GM12878 (cell line): ENCODE data around the gene DGCR8. TPM values are rescaled to one million over a fixed set of nuclear protein-coding genes. Genes with fewer than 3 reads are reported as not detected.

ENCODE experiments used
- ATAC-seq: fragments of 200-7000 bp; cut with Tn5 transposase; 3 replicates; pipeline ENCODE4 v1.9.1; 2020; ENCODE audit warnings: mild to moderate bottlenecking, moderate library complexity
- BruUV-seq: library from RNA; stranded (reverse); fragments of 400-500 nt; replicated peaks from 2 replicates; lab custom pipeline; 2021; lab: Mats Ljungman, UMichigan
- CTCF ChIA-PET: fragments of 300-600 bp; sonication (Branson Sonifier 250); formaldehyde crosslinking; extraction: SDS; loops from one replicate; lab custom pipeline; 2021; ENCODE audit warnings: inconsistent platforms; lab: Yijun Ruan, JAX
- POLR2A ChIA-PET: fragments of 350-600 bp; formaldehyde crosslinking; extraction: SDS; loops from one replicate; lab custom pipeline; 2021; ENCODE audit warnings: inconsistent platforms; lab: Charles Lee
- RAD21 ChIA-PET: fragments of 300-600 bp; sonication (Branson Sonifier 250); formaldehyde crosslinking; loops from one replicate; lab custom pipeline; 2023; ENCODE audit warnings: antibody characterized with exemption; ENCODE audit not compliant: unreplicated experiment; lab: Charles Lee
- SMC1A ChIA-PET: fragments of 300-600 bp; sonication (Branson Sonifier 250); formaldehyde crosslinking; loops from one replicate; lab custom pipeline; 2023; ENCODE audit not compliant: unreplicated experiment, uncharacterized antibody; lab: Charles Lee
- DNase-seq: peaks from one replicate; pipeline ENCODE4 v3.0.0-alpha.2; 2011; ENCODE audit warnings: low read depth, low spot score
- FAIRE-seq: peaks from 3 replicates; lab custom pipeline; 2011; peaks lifted over from hg19 to GRCh38; lab: Jason Lieb, UNC
- H2AFZ ChIP-seq: 2 replicates; pipeline ENCODE4 v1.6.0; 2011; ENCODE audit warnings: low read depth, low read length, control low read depth; ENCODE audit not compliant: control insufficient read depth
- H3K27ac ChIP-seq: 2 replicates; pipeline ENCODE4 v1.5.1; 2011; ENCODE audit warnings: control low read depth; ENCODE audit not compliant: control insufficient read depth, insufficient read depth
- H3K27me3 ChIP-seq, 2 experiments: replicated peaks in 1 of 2; 2 replicates each; pipeline versions ENCODE4 v1.6.0 to v1.6.1; 2011; ENCODE audit warnings: low read length in 1 of 2; ENCODE audit not compliant: control insufficient read depth in 2 of 2, insufficient read depth in 2 of 2
- H3K36me3 ChIP-seq, 2 experiments: 2 replicates each; pipeline ENCODE4 v1.5.1; 2011; ENCODE audit warnings: low read length in 1 of 2; ENCODE audit not compliant: control insufficient read depth in 2 of 2, insufficient read depth in 2 of 2
- H3K4me1 ChIP-seq: 2 replicates; pipeline ENCODE4 v1.6.1; 2011; ENCODE audit warnings: mild to moderate bottlenecking, low read length, moderate library complexity, mixed read lengths; ENCODE audit not compliant: control insufficient read depth, insufficient read depth
- H3K4me2 ChIP-seq: 2 replicates; pipeline ENCODE4 v1.6.0; 2011; ENCODE audit warnings: control low read depth; ENCODE audit not compliant: control insufficient read depth, insufficient read depth
- H3K4me3 ChIP-seq: fragments of 200-600 bp; sonication (generic); 2 replicates; pipeline ENCODE4 v1.5.1; 2016
- H3K79me2 ChIP-seq: 2 replicates; pipeline ENCODE4 v1.6.0; 2011; ENCODE audit warnings: low read length; ENCODE audit not compliant: control insufficient read depth, insufficient read depth
- H3K9ac ChIP-seq: 2 replicates; pipeline ENCODE4 v1.8.0; 2011; ENCODE audit warnings: low read length, control low read depth, mixed read lengths; ENCODE audit not compliant: control insufficient read depth, insufficient read depth
- H3K9me3 ChIP-seq: replicated peaks from 3 replicates; pipeline ENCODE4 v1.5.1; 2011; ENCODE audit warnings: mild to moderate bottlenecking, low read length; ENCODE audit not compliant: control insufficient read depth, insufficient read depth
- H4K20me1 ChIP-seq: 2 replicates; pipeline ENCODE4 v1.6.0; 2011; ENCODE audit not compliant: control insufficient read depth, insufficient read depth
- ATF7 ChIP-seq: fragments of 450-650 bp; IDR thresholded peaks from 2 replicates; pipeline ENCODE4 v1.6.1; 2016; ENCODE audit warnings: low read depth, mild to moderate bottlenecking
- BMI1 ChIP-seq: fragments of 450-650 bp; IDR thresholded peaks from 2 replicates; pipeline ENCODE4 v1.6.1; 2016; ENCODE audit warnings: mild to moderate bottlenecking, moderate library complexity, borderline replicate concordance
- BRCA1 ChIP-seq: IDR thresholded peaks from 2 replicates; pipeline ENCODE4 v1.6.1; 2011; ENCODE audit warnings: low read depth, low read length, improper control_type of control experiment
- CBFB ChIP-seq: IDR thresholded peaks from 2 replicates; pipeline ENCODE4 v1.6.1; 2016; ENCODE audit warnings: antibody characterized with exemption, low read depth
- CHD2 ChIP-seq: IDR thresholded peaks from 2 replicates; pipeline ENCODE4 v1.6.1; 2011; ENCODE audit warnings: low read depth, low read length, improper control_type of control experiment, borderline replicate concordance
- CREB1 ChIP-seq: IDR thresholded peaks from 2 replicates; pipeline ENCODE4 v1.6.1; 2012; ENCODE audit warnings: low read depth, mild to moderate bottlenecking, inconsistent platforms
- EED ChIP-seq: sonication (generic); IDR thresholded peaks from 2 replicates; pipeline ENCODE4 v1.6.1; 2016; ENCODE audit warnings: antibody characterized with exemption, low read depth
- FOXM1 ChIP-seq: IDR thresholded peaks from 2 replicates; pipeline ENCODE4 v1.6.1; 2012; ENCODE audit warnings: low read depth, mild to moderate bottlenecking, inconsistent platforms, low read length, moderate library complexity
- IKZF2 ChIP-seq, 2 experiments: fragments of 450-650 bp; IDR thresholded peaks; 2 replicates each; pipeline ENCODE4 v1.6.1; 2017; ENCODE audit warnings: mild to moderate bottlenecking in 2 of 2, moderate library complexity in 2 of 2
- JUNB ChIP-seq: IDR thresholded peaks from 2 replicates; pipeline ENCODE4 v1.6.1; 2016; ENCODE audit warnings: antibody characterized with exemption, mild to moderate bottlenecking
- MTA2 ChIP-seq: fragments of 450-650 bp; IDR thresholded peaks from 2 replicates; pipeline ENCODE4 v1.6.1; 2016; ENCODE audit warnings: low read depth, mild to moderate bottlenecking, moderate library complexity
- NFYA ChIP-seq: IDR thresholded peaks from 2 replicates; pipeline ENCODE4 v1.6.1; 2011; ENCODE audit warnings: low read depth, mild to moderate bottlenecking, low read length, improper control_type of control experiment, borderline replicate concordance
- SIX5 ChIP-seq: IDR thresholded peaks from 2 replicates; pipeline ENCODE4 v1.6.1; 2011; ENCODE audit warnings: mild to moderate bottlenecking, low read depth, low read length, moderate library complexity; ENCODE audit not compliant: severe bottlenecking
- SP1 ChIP-seq: IDR thresholded peaks from one replicate; pipeline ENCODE4 v1.6.1; 2011; ENCODE audit warnings: low read depth, low read length
- SREBF2 ChIP-seq: IDR thresholded peaks from 2 replicates; pipeline ENCODE4 v1.6.1; 2012; ENCODE audit warnings: mild to moderate bottlenecking, low read length
- WGBS: methylation state at CpG from one replicate; pipeline ENCODE4 v1.1.6; 2016; ENCODE audit warnings: low lambda C conversion rate; ENCODE audit not compliant: insufficient replicate concordance, insufficient coverage; ENCODE audit errors: missing lambda C conversion rate; 5-methylcytosine and 5-hydroxymethylcytosine counted together
- in situ Hi-C: fragments of 300-500 bp; cut with MboI; formaldehyde crosslinking; loops from 9 replicates; pipeline ENCODE4 v1.14.3; 2018; ENCODE audit warnings: mixed read lengths
- intact Hi-C: fragments of 100-400 bp; cut with micrococcal nuclease; formaldehyde crosslinking; loops from one replicate; pipeline ENCODE4 v1.14.2; 2022; ENCODE audit not compliant: unreplicated experiment
- polyA plus RNA-seq, 11 experiments: library from polyadenylated mRNA; depleted of rRNA in 4 of 11; unstranded in 6 of 11; stranded (reverse) in 5 of 11; fragments of >200 nt; fragmentation: Nextera tagmentation in 4 of 11; fragmentation: Illumina TruSeq in 1 of 11; extraction: Ambion mirVana in 4 of 11; extraction: Trizol in 1 of 11; gene quantifications; 1 replicate in 1 of 11; 2 replicates in 10 of 11; pipeline versions ENCODE4 v1.2.1 to v1.2.3, GENCODE V29; 2011 to 2016; ENCODE audit warnings: inconsistent platforms in 2 of 11, missing spikeins in 2 of 11, low read depth in 1 of 11
- total RNA-seq, 4 experiments: library from RNA; depleted of rRNA in 3 of 4; stranded (reverse); fragments of >200 nt in 3 of 4; fragmentation: Illumina TruSeq in 1 of 4; extraction: Trizol in 1 of 4; gene quantifications; 2 replicates each; pipeline versions ENCODE4 v1.2.1 to v1.2.3, GENCODE V29; 2013 to 2021

DGCR8 gene
- total and polyA plus RNA-seq, 10 of the 15 experiments (the other 5 are each of a cell fraction or from before 2014, with no cell fraction given) = 1.2 to 35.1 (median 17.2) TPM

DNA sequence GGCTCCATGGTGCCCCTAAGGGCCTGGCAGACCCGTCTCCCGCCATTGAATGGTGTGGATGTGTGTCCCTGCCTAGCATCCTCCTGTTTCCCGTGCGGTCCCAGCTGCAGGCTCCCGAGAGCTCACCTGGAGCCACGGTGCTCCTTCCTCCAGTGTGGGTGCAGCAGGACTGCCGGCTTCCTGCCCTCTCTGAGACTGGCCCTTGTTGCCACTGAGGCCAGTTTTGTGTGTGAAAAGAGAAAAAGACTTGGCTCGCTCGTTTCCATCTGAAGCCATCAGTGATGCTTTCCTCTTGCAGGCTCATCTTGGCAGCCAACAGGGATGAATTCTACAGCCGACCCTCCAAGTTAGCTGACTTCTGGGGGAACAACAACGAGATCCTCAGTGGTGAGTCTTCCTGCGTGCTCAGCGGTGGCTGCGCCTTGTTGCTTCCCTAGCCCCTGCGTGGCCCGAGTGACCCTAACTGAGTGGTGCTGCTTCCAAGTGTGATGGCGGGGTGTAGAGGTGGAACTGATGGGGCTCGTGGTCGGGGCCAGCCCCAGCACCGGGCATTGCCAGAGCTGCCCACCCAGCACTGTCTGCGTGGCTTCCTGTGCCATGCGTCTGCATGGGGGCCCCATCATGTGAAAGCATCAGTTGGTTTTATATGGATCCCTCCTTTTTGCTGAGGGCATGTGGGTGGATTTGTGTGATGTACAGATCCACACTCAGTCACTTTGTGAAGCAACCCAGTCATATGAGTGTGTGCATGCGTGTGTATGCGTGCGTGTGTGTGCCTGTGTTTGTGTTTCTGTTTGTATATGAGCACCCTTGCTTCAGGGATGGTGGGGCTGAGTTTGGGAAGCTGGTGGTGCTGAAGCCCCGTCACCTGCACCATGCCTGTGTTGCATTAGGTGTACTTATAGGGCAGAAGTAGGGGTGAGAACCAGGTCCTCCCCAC, 36.7 kb upstream of the DGCR8 start:
- Histone ChIP-seq H3K27me3 (no peaks in the 10 kb centered on the region), H3K27ac (no peak overlapping the region), H3K36me3 (peaks cover 0 to 7% of the 10 kb centered on the region in 2 experiments; a peak in 3 of 4 replicates), H3K9ac (no peak overlapping the region), H3K79me2 (no peaks in the 10 kb centered on the region), H4K20me1 (no peaks in the 10 kb centered on the region), H3K4me2 (no peak overlapping the region), H3K4me3 (no peak overlapping the region), H3K9me3 (peaks cover 5% of the 10 kb centered on the region; the same call in 2 of the 3 replicates), H3K4me1 (peaks cover under 1% of the 10 kb centered on the region), H2AFZ (no peak overlapping the region)
- WGBS = 99% methylated on average over 26 of the region's 26 CpGs
- FAIRE-seq (no peak), DNase-seq (no peak), ATAC-seq (no peak)
- intact Hi-C loops = no loop called here
- TF ChIP-seq IKZF2 (IDR thresholded peaks at IDR 0.05) = no peak
- TF ChIP-seq BMI1 = no peak
- TF ChIP-seq CBFB = no peak
- TF ChIP-seq BRCA1 = no peak
- no peak for TF ChIP-seq MTA2
- no peak for TF ChIP-seq EED
- no peak for TF ChIP-seq SP1
- no peak for TF ChIP-seq SREBF2
- TF ChIP-seq NFYA = no peak
- TF ChIP-seq CREB1 = no peak
- TF ChIP-seq CHD2 = no peak
- TF ChIP-seq FOXM1 = no peak
- TF ChIP-seq SIX5 = no peak
- TF ChIP-seq ATF7 = no peak
- no peak for TF ChIP-seq JUNB
- BruUV-seq = no TSS peak
- ChIA-PET POLR2A (no interaction called here), CTCF (no interaction called here), RAD21 (no interaction called here), SMC1A (interaction anchor here (0.6 kb wide), 1 partner anchor 17 kb away, joined by 3 read pairs; no protein-coding TSS in a partner anchor)
- in situ Hi-C loops = no loop called here
